ENCODE measurements around the gene ENDOV.

- TF ChIP-seq CTCF (IDR thresholded peaks at IDR 0.05), result no peak
- TF ChIP-seq POLR2A (IDR thresholded peaks at IDR 0.05; ENCODE audit: low read depth), result no peak
- no peak for TF ChIP-seq POLR2AphosphoS5 (IDR thresholded peaks at IDR 0.05)
Observed at GRCh38 chr17:80482555-80483308, 67.8 kb downstream of the ENDOV start.
